SU-DHL-6 (cell line): ENCODE data around the gene PTCRA.

Experiments used
- EZH2phosphoT487 ChIP-seq: fragments of 200-600 bp; sonication (generic), shearing (Covaris generic); conservative IDR thresholded peaks from 2 replicates; pipeline ENCODE4 v1.6.1; 2018; ENCODE audit warnings: mild to moderate bottlenecking, antibody characterized with exemption, low read length, moderate library complexity, mixed read lengths
- TF ChIP-seq, protein P1 (sequence below): fragments of 200-600 bp; sonication (generic); IDR thresholded peaks from one replicate; pipeline ENCODE4 v1.5.1; 2017; ENCODE audit warnings: antibody characterized with exemption, mild to moderate bottlenecking, low read length, moderate library complexity; ENCODE audit not compliant: insufficient read depth, poor library complexity, severe bottlenecking

DNA sequence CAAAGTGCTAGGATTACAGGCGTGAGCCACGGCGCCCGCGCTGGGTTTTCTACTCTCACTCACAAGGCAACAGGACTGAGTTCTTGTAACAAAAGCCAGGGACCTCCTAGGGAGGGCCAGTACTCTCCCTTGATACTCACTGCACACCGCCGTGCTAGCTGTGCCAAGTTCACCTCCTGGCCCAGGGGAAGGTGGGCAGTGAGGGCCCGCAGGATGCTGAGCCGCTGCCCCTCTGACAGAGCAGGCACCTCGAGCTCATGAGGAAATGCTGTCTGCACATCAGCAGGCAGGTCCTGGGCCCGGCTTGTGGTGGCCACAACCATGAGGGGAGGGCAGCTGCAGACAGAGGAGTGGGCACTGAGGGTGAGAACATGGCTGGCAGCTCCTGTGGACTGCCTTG, 51.4 kb downstream of the PTCRA start:
- TF ChIP-seq, protein P1, sequence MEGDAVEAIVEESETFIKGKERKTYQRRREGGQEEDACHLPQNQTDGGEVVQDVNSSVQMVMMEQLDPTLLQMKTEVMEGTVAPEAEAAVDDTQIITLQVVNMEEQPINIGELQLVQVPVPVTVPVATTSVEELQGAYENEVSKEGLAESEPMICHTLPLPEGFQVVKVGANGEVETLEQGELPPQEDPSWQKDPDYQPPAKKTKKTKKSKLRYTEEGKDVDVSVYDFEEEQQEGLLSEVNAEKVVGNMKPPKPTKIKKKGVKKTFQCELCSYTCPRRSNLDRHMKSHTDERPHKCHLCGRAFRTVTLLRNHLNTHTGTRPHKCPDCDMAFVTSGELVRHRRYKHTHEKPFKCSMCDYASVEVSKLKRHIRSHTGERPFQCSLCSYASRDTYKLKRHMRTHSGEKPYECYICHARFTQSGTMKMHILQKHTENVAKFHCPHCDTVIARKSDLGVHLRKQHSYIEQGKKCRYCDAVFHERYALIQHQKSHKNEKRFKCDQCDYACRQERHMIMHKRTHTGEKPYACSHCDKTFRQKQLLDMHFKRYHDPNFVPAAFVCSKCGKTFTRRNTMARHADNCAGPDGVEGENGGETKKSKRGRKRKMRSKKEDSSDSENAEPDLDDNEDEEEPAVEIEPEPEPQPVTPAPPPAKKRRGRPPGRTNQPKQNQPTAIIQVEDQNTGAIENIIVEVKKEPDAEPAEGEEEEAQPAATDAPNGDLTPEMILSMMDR, result no peak
- TF ChIP-seq EZH2phosphoT487, result no peak
